Dendritic cell treated with granulocyte-macrophage colony-stimulating factor and Interleukin-4, amounts not matched to agents 40 ng/mL and 50 ng/mL, for 4 days (primary cell): ENCODE results near the gene ST3GAL3.

Source experiments
- H3K27ac Mint-ChIP-seq: one replicate; pipeline ENCODE4 v1.8.0; 2022; ENCODE audit warnings: mild to moderate bottlenecking, mixed read lengths
- H3K27me3 Mint-ChIP-seq: one replicate; pipeline ENCODE4 v1.8.0; 2022; ENCODE audit warnings: mild to moderate bottlenecking, mixed read lengths
- H3K36me3 Mint-ChIP-seq: one replicate; pipeline ENCODE4 v1.8.0; 2022; ENCODE audit warnings: low read depth, mixed read lengths
- H3K4me1 Mint-ChIP-seq: one replicate; pipeline ENCODE4 v1.8.0; 2022; ENCODE audit warnings: low read depth, mixed read lengths
- H3K4me3 Mint-ChIP-seq: one replicate; pipeline ENCODE4 v1.8.0; 2022; ENCODE audit warnings: mild to moderate bottlenecking, moderate library complexity, mixed read lengths
- H3K9me3 Mint-ChIP-seq: one replicate; pipeline ENCODE4 v1.8.0; 2022; ENCODE audit warnings: mixed read lengths
- intact Hi-C: fragments of 100-400 bp; cut with micrococcal nuclease; formaldehyde crosslinking; loops from one replicate; pipeline ENCODE4 v1.15.0; 2022

ST3GAL3 gene

DNA sequence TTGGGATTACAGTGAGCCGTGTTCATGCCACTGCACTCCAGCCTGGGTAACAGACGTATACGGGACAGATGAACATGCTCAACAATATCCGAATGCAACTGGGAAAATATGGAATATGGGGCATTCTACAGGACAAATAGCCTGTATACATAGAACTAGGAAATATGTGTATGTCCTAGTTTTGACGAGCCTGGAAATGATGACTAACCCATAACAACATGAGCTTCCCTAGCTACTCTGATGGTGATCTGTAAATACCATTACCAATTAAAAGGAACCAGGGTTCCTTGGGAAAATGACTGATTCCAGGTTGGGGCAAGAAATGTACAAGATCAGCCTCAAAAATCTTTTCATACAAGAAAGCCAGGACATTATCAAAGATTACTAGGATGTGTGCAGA lies 183.5 kb downstream of the ST3GAL3 start:
- intact Hi-C loops: no loop called here

DNA sequence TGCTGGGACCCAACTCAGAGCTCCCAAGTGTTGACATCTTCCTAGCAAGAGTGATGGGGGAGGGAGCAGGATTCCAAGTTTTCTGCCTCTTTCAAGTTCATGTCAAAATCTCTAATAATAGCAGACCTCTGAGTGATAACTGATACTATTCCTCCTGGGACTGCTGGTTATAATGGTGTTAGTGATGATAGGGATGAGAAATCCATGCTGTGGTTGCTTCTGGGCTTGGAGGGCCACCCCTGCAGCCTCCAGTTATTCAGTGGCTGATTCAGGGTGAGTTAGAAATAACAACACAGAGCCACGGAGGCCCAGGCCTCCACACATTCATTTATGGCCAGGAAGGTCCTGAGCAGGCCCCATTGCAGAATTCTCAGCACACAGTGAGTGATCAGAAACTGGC lies 185.7 kb downstream of the ST3GAL3 start:
- intact Hi-C loops: no loop called here
- H3K4me3 Mint-ChIP-seq: no peak overlapping the region
- peaks cover 19% of the 10 kb centered on the region for H3K36me3 Mint-ChIP-seq
- H3K4me1 Mint-ChIP-seq: peaks cover 5% of the 10 kb centered on the region
- H3K27me3 Mint-ChIP-seq: no peaks in the 10 kb centered on the region
- no peak overlapping the region for H3K27ac Mint-ChIP-seq
- H3K9me3 Mint-ChIP-seq: no peaks in the 10 kb centered on the region

More for the DNA sequence above, 183.5 kb downstream of the ST3GAL3 start:
- no peaks in the 10 kb centered on the region for H3K9me3 Mint-ChIP-seq
- no peaks in the 10 kb centered on the region for H3K27me3 Mint-ChIP-seq
- H3K4me3 Mint-ChIP-seq: no peak overlapping the region
- peaks cover 5% of the 10 kb centered on the region for H3K4me1 Mint-ChIP-seq
- H3K36me3 Mint-ChIP-seq: peaks cover 13% of the 10 kb centered on the region
- no peak overlapping the region for H3K27ac Mint-ChIP-seq

DNA sequence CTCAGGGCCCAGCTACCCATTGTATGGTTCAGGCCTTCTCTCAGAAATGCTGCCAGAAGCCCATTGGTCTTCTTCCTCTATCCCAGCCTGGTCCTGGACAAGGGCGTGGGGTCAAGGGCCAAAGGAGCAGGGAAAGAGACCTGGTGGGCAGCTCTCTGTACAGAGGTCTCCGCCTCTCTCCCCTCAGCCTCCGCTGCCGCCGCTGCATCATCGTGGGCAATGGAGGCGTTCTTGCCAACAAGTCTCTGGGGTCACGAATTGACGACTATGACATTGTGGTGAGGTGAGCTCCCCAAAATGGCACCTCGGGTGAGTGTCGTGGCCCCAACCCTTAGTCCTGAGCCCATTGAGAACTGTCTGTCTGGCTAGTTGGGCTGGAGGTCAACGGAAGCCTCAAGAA lies 191.6 kb downstream of the ST3GAL3 start:
- H3K4me3 Mint-ChIP-seq: no peak overlapping the region
- no peaks in the 10 kb centered on the region for H3K27me3 Mint-ChIP-seq
- H3K27ac Mint-ChIP-seq: no peak overlapping the region
- H3K36me3 Mint-ChIP-seq: peaks cover 39% of the 10 kb centered on the region
- H3K9me3 Mint-ChIP-seq: no peaks in the 10 kb centered on the region
- peaks cover 5% of the 10 kb centered on the region for H3K4me1 Mint-ChIP-seq
- intact Hi-C loops: no loop called here

- Mint-ChIP-seq H3K27ac (no peak overlapping the region), H3K27me3 (no peaks in the 10 kb centered on the region), H3K4me3 (no peak overlapping the region), H3K36me3 (peaks cover 26% of the 10 kb centered on the region), H3K4me1 (peaks cover 5% of the 10 kb centered on the region), H3K9me3 (no peaks in the 10 kb centered on the region)
- intact Hi-C loops: no loop called here
Observed at GRCh38 chr1:43900386-43900785, 193.1 kb downstream of the ST3GAL3 start.

DNA sequence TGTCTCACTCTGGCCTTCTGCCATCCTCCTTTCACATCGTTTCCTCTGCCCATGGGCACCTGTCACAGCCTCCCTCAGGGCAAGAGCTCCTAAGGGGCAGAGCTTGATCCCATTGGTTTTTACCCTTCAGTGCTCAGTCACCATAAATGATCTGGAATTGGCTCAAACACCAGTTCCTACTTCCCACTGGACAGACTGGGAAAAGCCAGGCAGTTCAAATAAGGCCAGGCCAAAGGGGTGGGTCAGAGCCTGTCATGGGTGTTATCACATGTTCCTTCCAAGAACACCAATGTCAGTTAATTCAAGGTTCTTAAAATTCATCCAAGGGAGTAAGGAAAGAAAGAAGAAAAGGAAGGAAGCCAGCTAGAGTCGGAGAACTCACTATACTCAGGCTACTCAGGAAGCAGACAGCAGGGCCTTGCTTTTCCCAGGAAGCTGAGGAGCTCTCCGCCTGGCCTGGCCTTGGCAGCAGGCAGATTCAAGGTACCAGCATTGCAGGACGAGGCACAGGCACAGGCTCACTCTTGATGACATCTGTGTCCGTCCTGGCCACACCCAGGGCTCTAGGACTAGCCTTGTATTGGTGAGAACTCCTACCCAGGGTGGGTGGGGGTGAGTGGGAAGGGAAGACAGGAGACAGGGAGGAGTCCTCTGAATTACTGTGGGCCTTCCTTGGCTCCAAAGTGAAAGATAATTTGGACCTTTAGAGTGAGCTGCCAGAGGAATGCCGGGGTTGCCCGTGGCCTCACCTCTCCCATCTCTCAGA lies 194.0 kb downstream of the ST3GAL3 start:
- Mint-ChIP-seq H3K4me1 (peaks cover 5% of the 10 kb centered on the region), H3K27ac (no peak overlapping the region), H3K9me3 (peaks cover 8% of the 10 kb centered on the region)

DNA sequence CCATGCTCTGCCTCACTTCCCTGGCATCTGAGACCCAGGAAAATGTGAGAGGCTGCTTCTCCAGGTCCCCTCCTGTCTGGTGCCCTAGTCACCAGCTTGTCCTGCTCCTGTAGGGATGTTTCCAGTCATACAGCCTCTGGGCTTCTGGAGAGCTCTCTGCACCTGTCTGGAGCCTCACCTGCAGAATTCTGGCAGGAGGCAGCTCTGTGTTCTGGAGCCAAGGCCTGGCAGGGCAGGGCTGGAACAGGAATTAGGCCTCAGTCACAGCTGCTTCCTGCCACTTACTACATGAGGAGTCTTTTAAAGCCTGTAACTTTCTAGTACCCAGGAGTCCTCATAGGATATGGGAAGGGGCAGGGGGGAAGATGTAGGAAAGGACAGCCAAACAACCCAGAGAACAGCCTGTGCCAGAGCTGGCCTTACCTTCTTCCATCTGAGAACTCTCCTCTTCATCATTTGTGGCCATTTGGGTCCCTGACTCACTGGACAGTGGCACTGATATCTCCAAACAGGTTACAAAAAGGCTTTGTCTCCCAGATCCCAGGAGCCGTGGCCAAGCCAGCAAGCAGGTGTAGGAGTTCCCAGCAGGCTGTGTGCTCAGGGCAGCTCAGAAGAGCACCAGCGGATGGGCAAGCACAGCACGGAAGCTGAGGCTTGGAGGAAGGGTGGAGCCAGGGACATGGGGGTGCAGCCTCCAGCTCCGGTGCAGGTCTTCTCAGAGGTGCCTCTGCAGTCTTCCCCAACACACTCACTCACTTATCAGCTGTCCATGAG lies 194.9 kb downstream of the ST3GAL3 start:
- Mint-ChIP-seq H3K9me3 (peaks cover 11% of the 10 kb centered on the region), H3K36me3 (peaks cover 26% of the 10 kb centered on the region), H3K4me3 (no peak overlapping the region), H3K4me1 (peaks cover 5% of the 10 kb centered on the region), H3K27me3 (no peaks in the 10 kb centered on the region), H3K27ac (no peak overlapping the region)
- intact Hi-C loops: no loop called here

More for the DNA sequence above, 194.0 kb downstream of the ST3GAL3 start:
- intact Hi-C loops: no loop called here
- peaks cover 26% of the 10 kb centered on the region for H3K36me3 Mint-ChIP-seq
- H3K4me3 Mint-ChIP-seq: no peak overlapping the region
- no peaks in the 10 kb centered on the region for H3K27me3 Mint-ChIP-seq

GRCh38 chr1:43904660-43905551 lies 197.6 kb downstream of the ST3GAL3 start:
- Mint-ChIP-seq H3K9me3 (peaks cover 11% of the 10 kb centered on the region), H3K36me3 (peaks cover 22% of the 10 kb centered on the region), H3K4me1 (peaks cover 5% of the 10 kb centered on the region), H3K4me3 (no peak overlapping the region), H3K27ac (no peak overlapping the region), H3K27me3 (no peaks in the 10 kb centered on the region)
- intact Hi-C loops: no loop called here

DNA sequence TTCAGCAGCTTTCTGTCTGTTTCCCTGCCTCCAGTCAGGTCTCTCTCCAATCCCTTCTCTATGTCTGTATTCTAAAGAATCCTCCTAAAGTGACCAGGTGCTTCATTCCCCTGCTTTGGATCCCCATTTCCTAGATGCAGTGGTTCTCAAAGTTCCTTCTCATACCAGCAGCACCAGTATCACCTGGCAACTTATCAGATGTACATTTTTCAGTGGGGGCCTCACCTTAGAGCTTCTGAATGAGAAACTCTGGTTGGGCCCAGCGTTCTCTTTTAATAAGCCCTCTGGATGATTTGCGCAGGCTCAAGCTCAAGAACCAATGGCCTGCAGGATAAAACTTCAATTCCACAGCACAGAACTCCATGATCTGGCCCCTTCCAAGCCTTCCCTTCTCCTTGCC lies 200.9 kb downstream of the ST3GAL3 start:
- H3K9me3 Mint-ChIP-seq: peaks cover 11% of the 10 kb centered on the region
- H3K4me1 Mint-ChIP-seq: no peaks in the 10 kb centered on the region
- intact Hi-C loops: no loop called here
- no peak overlapping the region for H3K27ac Mint-ChIP-seq
- no peaks in the 10 kb centered on the region for H3K27me3 Mint-ChIP-seq
- H3K4me3 Mint-ChIP-seq: no peak overlapping the region
- H3K36me3 Mint-ChIP-seq: peaks cover 18% of the 10 kb centered on the region

DNA sequence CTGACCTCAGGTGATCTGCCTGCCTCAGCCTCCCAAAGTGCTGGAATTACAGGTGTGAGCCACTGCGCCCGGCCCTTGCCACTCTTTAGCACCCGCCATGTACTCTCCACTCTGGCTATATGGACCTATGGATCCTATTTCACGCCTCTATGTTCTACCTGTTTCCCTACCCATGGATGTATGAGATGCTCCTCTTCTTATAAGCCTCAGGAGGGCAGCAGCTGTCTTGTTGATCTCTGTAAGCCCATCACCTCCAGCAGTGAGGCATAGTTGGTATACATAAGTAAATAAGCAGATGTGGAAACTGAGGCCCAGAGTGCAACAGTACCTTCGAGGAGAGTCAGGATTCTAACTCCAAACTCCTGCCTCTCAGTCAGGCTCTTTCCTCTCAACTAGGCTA lies 201.5 kb downstream of the ST3GAL3 start:
- H3K27me3 Mint-ChIP-seq: no peaks in the 10 kb centered on the region
- peaks cover 11% of the 10 kb centered on the region for H3K9me3 Mint-ChIP-seq
- intact Hi-C loops: no loop called here
- no peak overlapping the region for H3K4me3 Mint-ChIP-seq
- H3K4me1 Mint-ChIP-seq: no peaks in the 10 kb centered on the region
- no peak overlapping the region for H3K27ac Mint-ChIP-seq
- H3K36me3 Mint-ChIP-seq: peaks cover 18% of the 10 kb centered on the region

DNA sequence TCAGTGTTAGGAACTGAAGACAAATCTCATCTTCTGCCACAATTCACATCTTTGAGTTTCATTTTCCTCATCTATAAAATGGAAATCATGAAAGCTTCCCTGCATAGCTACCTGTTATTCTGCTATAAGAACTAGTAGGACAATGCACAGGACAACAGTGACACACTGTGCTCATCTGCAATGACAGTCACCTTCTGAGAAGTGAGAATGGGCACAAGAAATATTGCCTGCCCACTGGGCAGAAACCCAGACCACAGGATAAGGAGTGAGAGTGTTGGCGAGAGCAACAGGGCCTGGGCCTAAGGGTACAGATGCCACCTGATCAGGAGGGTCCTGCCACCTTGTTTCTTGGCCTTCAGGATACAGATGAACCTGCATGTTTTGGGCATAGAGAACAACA lies 203.0 kb downstream of the ST3GAL3 start:
- intact Hi-C loops: no loop called here
- Mint-ChIP-seq H3K36me3 (peaks cover 18% of the 10 kb centered on the region), H3K4me1 (no peaks in the 10 kb centered on the region), H3K9me3 (peaks cover 11% of the 10 kb centered on the region), H3K4me3 (no peak overlapping the region), H3K27me3 (no peaks in the 10 kb centered on the region), H3K27ac (no peak overlapping the region)

- intact Hi-C loops: no loop called here
- Mint-ChIP-seq H3K36me3 (peaks cover 12% of the 10 kb centered on the region), H3K27me3 (no peaks in the 10 kb centered on the region), H3K9me3 (no peaks in the 10 kb centered on the region), H3K27ac (no peak overlapping the region), H3K4me1 (no peaks in the 10 kb centered on the region), H3K4me3 (no peak overlapping the region)
Observed at GRCh38 chr1:43912607-43913006, 205.3 kb downstream of the ST3GAL3 start.

- Mint-ChIP-seq H3K9me3 (no peaks in the 10 kb centered on the region), H3K36me3 (peaks cover 8% of the 10 kb centered on the region), H3K27ac (no peak overlapping the region), H3K27me3 (no peaks in the 10 kb centered on the region), H3K4me1 (no peaks in the 10 kb centered on the region), H3K4me3 (no peak overlapping the region)
- intact Hi-C loops: no loop called here
Observed at GRCh38 chr1:43913051-43913501, 205.7 kb downstream of the ST3GAL3 start.

- Mint-ChIP-seq H3K27me3 (no peaks in the 10 kb centered on the region), H3K4me1 (no peaks in the 10 kb centered on the region), H3K36me3 (peaks cover under 1% of the 10 kb centered on the region), H3K4me3 (no peak overlapping the region), H3K27ac (no peak overlapping the region), H3K9me3 (no peaks in the 10 kb centered on the region)
- intact Hi-C loops: no loop called here
Observed at GRCh38 chr1:43913666-43914360, 206.5 kb downstream of the ST3GAL3 start.
